Astrocyte (in vitro differentiated cells and primary cell): ENCODE data around the gene TRAK1.

Source experiments
- EZH2 ChIP-seq: IDR thresholded peaks from 2 replicates; pipeline ENCODE4 v1.6.1; 2012; ENCODE audit warnings: mild to moderate bottlenecking, low read length, inconsistent platforms; ENCODE audit not compliant: insufficient read depth
- TF ChIP-seq, protein P1 (sequence below): IDR thresholded peaks from 2 replicates; pipeline ENCODE4 v1.5.1; 2011; ENCODE audit warnings: low read depth, mild to moderate bottlenecking, inconsistent platforms, low read length, moderate library complexity; ENCODE audit not compliant: insufficient read depth

DNA sequence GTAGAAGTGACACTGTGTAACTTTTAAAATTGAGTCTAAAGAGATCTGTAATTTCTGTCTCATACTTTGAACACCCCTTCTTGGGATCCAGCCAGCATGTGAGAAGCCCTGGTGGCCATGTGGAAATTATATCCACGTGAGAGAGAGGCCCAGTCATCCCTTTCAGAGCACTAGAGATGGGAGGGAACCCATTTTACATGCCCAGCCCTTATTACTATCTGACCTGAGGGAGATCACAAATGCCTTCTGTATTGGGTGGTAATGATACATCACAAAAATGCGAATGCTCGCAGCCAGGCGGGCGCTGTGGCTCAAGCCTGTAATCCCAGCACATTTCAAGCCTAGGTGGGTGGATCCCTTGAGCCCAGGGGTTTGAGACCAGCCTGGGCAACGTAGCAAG lies 27.3 kb upstream of the TRAK1 start:
- TF ChIP-seq, protein P1, sequence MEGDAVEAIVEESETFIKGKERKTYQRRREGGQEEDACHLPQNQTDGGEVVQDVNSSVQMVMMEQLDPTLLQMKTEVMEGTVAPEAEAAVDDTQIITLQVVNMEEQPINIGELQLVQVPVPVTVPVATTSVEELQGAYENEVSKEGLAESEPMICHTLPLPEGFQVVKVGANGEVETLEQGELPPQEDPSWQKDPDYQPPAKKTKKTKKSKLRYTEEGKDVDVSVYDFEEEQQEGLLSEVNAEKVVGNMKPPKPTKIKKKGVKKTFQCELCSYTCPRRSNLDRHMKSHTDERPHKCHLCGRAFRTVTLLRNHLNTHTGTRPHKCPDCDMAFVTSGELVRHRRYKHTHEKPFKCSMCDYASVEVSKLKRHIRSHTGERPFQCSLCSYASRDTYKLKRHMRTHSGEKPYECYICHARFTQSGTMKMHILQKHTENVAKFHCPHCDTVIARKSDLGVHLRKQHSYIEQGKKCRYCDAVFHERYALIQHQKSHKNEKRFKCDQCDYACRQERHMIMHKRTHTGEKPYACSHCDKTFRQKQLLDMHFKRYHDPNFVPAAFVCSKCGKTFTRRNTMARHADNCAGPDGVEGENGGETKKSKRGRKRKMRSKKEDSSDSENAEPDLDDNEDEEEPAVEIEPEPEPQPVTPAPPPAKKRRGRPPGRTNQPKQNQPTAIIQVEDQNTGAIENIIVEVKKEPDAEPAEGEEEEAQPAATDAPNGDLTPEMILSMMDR: no peak
- TF ChIP-seq EZH2: no peak
